ENCODE data around the gene LCNL1. TPM values are rescaled to one million over a fixed set of nuclear protein-coding genes. Genes with fewer than 3 reads are reported as not detected.

LCNL1 gene
- total RNA-seq, 1 donor from 2014 or later, result not detected

DNA sequence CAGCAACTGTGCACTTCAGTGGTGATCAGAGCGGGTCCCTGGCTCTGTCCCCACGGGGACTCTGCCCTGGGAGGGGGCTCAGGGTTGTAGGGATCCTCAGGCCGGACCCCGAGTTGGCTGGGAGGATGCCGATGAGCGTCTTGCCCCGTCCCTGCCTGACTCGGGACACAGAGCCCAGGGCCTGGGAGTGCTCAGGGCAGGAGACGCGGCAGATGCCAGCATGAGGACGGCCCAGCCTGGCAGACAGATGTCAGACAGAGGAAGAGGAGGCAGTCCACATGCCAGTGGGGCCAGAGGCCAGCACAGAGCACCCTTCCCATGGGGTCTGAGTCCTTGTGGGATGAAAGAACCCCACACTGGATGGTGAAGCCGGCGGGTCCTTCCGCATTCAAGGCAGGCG is 19.5 kb upstream of the LCNL1 start:
- Histone ChIP-seq H3K79me2 (ENCODE audit: low read depth) (no peaks in the 10 kb centered on the region), H3K9ac (no peak overlapping the region), H3K4me2 (no peak overlapping the region), H3K4me1 (peaks cover 6% of the 10 kb centered on the region), H3K4me3 (no peak overlapping the region), H2AFZ (replicated peaks) (no peak overlapping the region), H3K27me3 (no peaks in the 10 kb centered on the region), H3K9me3 (ENCODE audit: low read depth) (no peaks in the 10 kb centered on the region), H3K36me3 (no peaks in the 10 kb centered on the region), H3K27ac (no peak overlapping the region), H4K20me1 (ENCODE audit: low read depth) (no peaks in the 10 kb centered on the region), H3F3A (ENCODE audit: low read depth) (no peaks in the 10 kb centered on the region)
- H3K27ac Mint-ChIP-seq, result peak overlapping the region; percentile 81
- TF ChIP-seq CTCF (IDR thresholded peaks at IDR 0.05) (no peak), EZH2phosphoT487 (IDR thresholded peaks at IDR 0.05) (no peak), EZH2 (IDR thresholded peaks at IDR 0.05) (no peak)
- H3K4me1 Mint-ChIP-seq, result peaks cover 19% of the 10 kb centered on the region
- H3K27me3 Mint-ChIP-seq (ENCODE audit: insufficient read depth, low read depth), result peaks cover 5% of the 10 kb centered on the region
- DNase-seq (ENCODE audit: low spot score), result no peak
- H3K36me3 Mint-ChIP-seq, result no peaks in the 10 kb centered on the region
- H3K4me3 Mint-ChIP-seq, result peak overlapping the region; percentile 55
- H3K9me3 Mint-ChIP-seq, result no peaks in the 10 kb centered on the region

DNA sequence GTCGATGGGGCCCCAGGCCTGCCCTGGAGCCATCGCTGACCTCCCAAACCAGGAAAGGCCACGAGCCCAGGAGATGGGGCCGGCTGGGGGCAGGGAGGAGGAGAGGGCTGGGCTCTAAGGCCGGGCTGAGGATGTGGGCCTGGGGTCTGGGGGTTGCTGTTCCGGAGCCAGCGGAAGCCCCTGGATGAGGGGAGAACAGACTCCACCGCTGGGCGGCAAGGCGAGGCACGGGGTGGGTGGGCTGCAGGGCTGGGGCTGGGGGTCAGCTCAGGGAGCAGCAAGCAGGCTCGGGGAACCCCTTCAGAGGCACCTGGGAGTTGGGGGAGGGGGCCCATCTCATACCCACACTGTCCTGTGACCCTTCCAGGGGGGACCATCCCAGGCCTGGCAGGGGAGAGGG is 19.0 kb upstream of the LCNL1 start:
- Mint-ChIP-seq H3K27ac (no peak overlapping the region), H3K4me3 (no peak overlapping the region), H3K27me3 (ENCODE audit: insufficient read depth, low read depth) (peaks cover 5% of the 10 kb centered on the region), H3K36me3 (no peaks in the 10 kb centered on the region), H3K9me3 (no peaks in the 10 kb centered on the region), H3K4me1 (peaks cover 19% of the 10 kb centered on the region)
- TF ChIP-seq CTCF (IDR thresholded peaks at IDR 0.05) (no peak), EZH2 (IDR thresholded peaks at IDR 0.05) (no peak), EZH2phosphoT487 (IDR thresholded peaks at IDR 0.05) (no peak)
- no peak overlapping the region for H3K4me2 ChIP-seq
- H3K9me3 ChIP-seq (ENCODE audit: low read depth), result no peaks in the 10 kb centered on the region
- H4K20me1 ChIP-seq (ENCODE audit: low read depth), result no peaks in the 10 kb centered on the region
- H3K4me1 ChIP-seq, result peaks cover 6% of the 10 kb centered on the region
- no peaks in the 10 kb centered on the region for H3K79me2 ChIP-seq (ENCODE audit: low read depth)
- H3K36me3 ChIP-seq, result no peaks in the 10 kb centered on the region
- no peak for DNase-seq (ENCODE audit: low spot score)
- H2AFZ ChIP-seq (replicated peaks), result no peak overlapping the region
- no peaks in the 10 kb centered on the region for H3K27me3 ChIP-seq
- no peaks in the 10 kb centered on the region for H3F3A ChIP-seq (ENCODE audit: low read depth)
- H3K4me3 ChIP-seq, result no peak overlapping the region
- H3K9ac ChIP-seq, result no peak overlapping the region
- no peak overlapping the region for H3K27ac ChIP-seq

- Histone ChIP-seq H3F3A (ENCODE audit: low read depth) (no peaks in the 10 kb centered on the region), H3K9ac (no peak overlapping the region), H3K4me3 (no peak overlapping the region), H3K27me3 (no peaks in the 10 kb centered on the region), H3K79me2 (ENCODE audit: low read depth) (no peaks in the 10 kb centered on the region), H3K9me3 (ENCODE audit: low read depth) (no peaks in the 10 kb centered on the region), H3K36me3 (no peaks in the 10 kb centered on the region), H3K4me2 (no peak overlapping the region), H3K27ac (no peak overlapping the region), H4K20me1 (ENCODE audit: low read depth) (no peaks in the 10 kb centered on the region), H2AFZ (replicated peaks) (no peak overlapping the region), H3K4me1 (peaks cover 6% of the 10 kb centered on the region)
- Mint-ChIP-seq H3K9me3 (no peaks in the 10 kb centered on the region), H3K27ac (peak overlapping the region; percentile 53), H3K4me3 (no peak overlapping the region), H3K27me3 (ENCODE audit: insufficient read depth, low read depth) (peaks cover 5% of the 10 kb centered on the region), H3K4me1 (peaks cover 19% of the 10 kb centered on the region), H3K36me3 (no peaks in the 10 kb centered on the region)
- no peak for TF ChIP-seq EZH2phosphoT487 (IDR thresholded peaks at IDR 0.05)
- no peak for DNase-seq (ENCODE audit: low spot score)
These were observed 18.6 kb upstream of the LCNL1 start for GRCh38 chr9:136964171-136964689.

- peaks cover 6% of the 10 kb centered on the region for H3K4me1 ChIP-seq
- no peaks in the 10 kb centered on the region for H3K27me3 ChIP-seq
- H3K9ac ChIP-seq, result no peak overlapping the region
- H3K4me2 ChIP-seq, result no peak overlapping the region
- no peak overlapping the region for H3K27ac ChIP-seq
- no peak for DNase-seq (ENCODE audit: low spot score)
- H3K36me3 ChIP-seq, result no peaks in the 10 kb centered on the region
- Mint-ChIP-seq H3K4me3 (no peak overlapping the region), H3K4me1 (peaks cover 19% of the 10 kb centered on the region), H3K36me3 (no peaks in the 10 kb centered on the region), H3K27me3 (ENCODE audit: insufficient read depth, low read depth) (peaks cover 5% of the 10 kb centered on the region), H3K27ac (peak overlapping the region; percentile 53), H3K9me3 (no peaks in the 10 kb centered on the region)
- no peak overlapping the region for H2AFZ ChIP-seq (replicated peaks)
- H3F3A ChIP-seq (ENCODE audit: low read depth), result no peaks in the 10 kb centered on the region
- H3K9me3 ChIP-seq (ENCODE audit: low read depth), result no peaks in the 10 kb centered on the region
- no peak overlapping the region for H3K4me3 ChIP-seq
- no peaks in the 10 kb centered on the region for H4K20me1 ChIP-seq (ENCODE audit: low read depth)
- no peaks in the 10 kb centered on the region for H3K79me2 ChIP-seq (ENCODE audit: low read depth)
- TF ChIP-seq EZH2phosphoT487 (IDR thresholded peaks at IDR 0.05), result no peak
- TF ChIP-seq EZH2 (IDR thresholded peaks at IDR 0.05), result no peak
- TF ChIP-seq CTCF (IDR thresholded peaks at IDR 0.05), result no peak
These were observed 17.9 kb upstream of the LCNL1 start for GRCh38 chr9:136964833-136965422.
